Measurements from ENCODE around the gene DYNLRB1. TPM values are rescaled to one million over a fixed set of nuclear protein-coding genes. Genes with fewer than 3 reads are reported as not detected.
"Not testable (repeated sequence)": the region's sequence is repeated elsewhere in the genome, so short reads cannot be mapped to it uniquely, and the experiment has no call there.

The DYNLRB1 gene
- total RNA-seq, 1 experiment from 2014 or later: 142 TPM

DNA sequence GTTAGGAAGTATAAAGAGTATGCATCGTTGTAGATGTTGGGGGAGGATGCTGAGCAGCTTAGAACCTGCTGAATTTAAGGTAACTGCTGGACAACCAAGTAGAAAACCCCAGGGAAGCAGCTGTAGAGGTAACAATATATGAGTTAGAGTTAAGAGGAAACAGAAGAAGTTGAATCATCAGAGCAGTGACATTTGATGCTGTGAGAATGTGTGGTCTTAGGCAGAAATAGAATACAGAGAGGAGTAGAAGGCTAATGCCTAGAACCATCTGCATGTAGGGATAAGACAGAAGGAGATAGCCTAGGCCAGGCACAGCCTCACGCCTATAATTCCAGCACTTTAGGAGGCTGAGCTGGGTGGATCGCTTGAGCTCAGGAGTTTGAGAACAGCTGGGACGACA is 22.6 kb upstream of the DYNLRB1 start:
- Histone ChIP-seq H3K36me3 (ENCODE audit: insufficient read depth, low read length, poor library complexity, severe bottlenecking) (peaks cover 62% of the 10 kb centered on the region), H3K4me1 (ENCODE audit: insufficient read depth, low read length, poor library complexity, severe bottlenecking) (no peaks in the 10 kb centered on the region), H3K27me3 (replicated peaks; ENCODE audit: insufficient read depth, low read depth, low read length, poor library complexity) (no peaks in the 10 kb centered on the region), H3K9me3 (ENCODE audit: low read depth, low read length, poor library complexity, severe bottlenecking) (no peaks in the 10 kb centered on the region), H3K27ac (ENCODE audit: low read depth, low read length, poor library complexity, severe bottlenecking) (no peak overlapping the region), H3K4me3 (ENCODE audit: low read depth, low read length, poor library complexity, severe bottlenecking) (no peak overlapping the region)
- no TSS peak for BruUV-seq (replicated peaks)
- TF ChIP-seq, protein P1, sequence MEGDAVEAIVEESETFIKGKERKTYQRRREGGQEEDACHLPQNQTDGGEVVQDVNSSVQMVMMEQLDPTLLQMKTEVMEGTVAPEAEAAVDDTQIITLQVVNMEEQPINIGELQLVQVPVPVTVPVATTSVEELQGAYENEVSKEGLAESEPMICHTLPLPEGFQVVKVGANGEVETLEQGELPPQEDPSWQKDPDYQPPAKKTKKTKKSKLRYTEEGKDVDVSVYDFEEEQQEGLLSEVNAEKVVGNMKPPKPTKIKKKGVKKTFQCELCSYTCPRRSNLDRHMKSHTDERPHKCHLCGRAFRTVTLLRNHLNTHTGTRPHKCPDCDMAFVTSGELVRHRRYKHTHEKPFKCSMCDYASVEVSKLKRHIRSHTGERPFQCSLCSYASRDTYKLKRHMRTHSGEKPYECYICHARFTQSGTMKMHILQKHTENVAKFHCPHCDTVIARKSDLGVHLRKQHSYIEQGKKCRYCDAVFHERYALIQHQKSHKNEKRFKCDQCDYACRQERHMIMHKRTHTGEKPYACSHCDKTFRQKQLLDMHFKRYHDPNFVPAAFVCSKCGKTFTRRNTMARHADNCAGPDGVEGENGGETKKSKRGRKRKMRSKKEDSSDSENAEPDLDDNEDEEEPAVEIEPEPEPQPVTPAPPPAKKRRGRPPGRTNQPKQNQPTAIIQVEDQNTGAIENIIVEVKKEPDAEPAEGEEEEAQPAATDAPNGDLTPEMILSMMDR (conservative IDR thresholded peaks at IDR 0.05; ENCODE audit: low read depth, low read length): no peak
- TF ChIP-seq EZH2 (IDR thresholded peaks at IDR 0.05; ENCODE audit: borderline replicate concordance, low read depth, low read length, poor library complexity, severe bottlenecking): no peak
- no peak for DNase-seq (ENCODE audit: low spot score)
- POLR2A ChIA-PET (ENCODE audit: low non-redundant PET): no interaction called here
- CTCF ChIA-PET: no interaction called here
- intact Hi-C loops (cut with micrococcal nuclease; ENCODE audit: unreplicated experiment): no loop called here

GRCh38 chr20:34495307-34495706 is 20.9 kb upstream of the DYNLRB1 start:
- peaks cover under 1% of the 10 kb centered on the region for H3K9me3 ChIP-seq (ENCODE audit: low read depth, low read length, poor library complexity, severe bottlenecking)
- no peak for DNase-seq (ENCODE audit: low spot score)
- no peak overlapping the region for H3K4me3 ChIP-seq (ENCODE audit: low read depth, low read length, poor library complexity, severe bottlenecking)
- no peak for TF ChIP-seq EZH2 (IDR thresholded peaks at IDR 0.05; ENCODE audit: borderline replicate concordance, low read depth, low read length, poor library complexity, severe bottlenecking)
- TF ChIP-seq, protein P1 (conservative IDR thresholded peaks at IDR 0.05; ENCODE audit: low read depth, low read length): no peak
- H3K4me1 ChIP-seq (ENCODE audit: insufficient read depth, low read length, poor library complexity, severe bottlenecking): no peaks in the 10 kb centered on the region
- peaks cover 51% of the 10 kb centered on the region for H3K36me3 ChIP-seq (ENCODE audit: insufficient read depth, low read length, poor library complexity, severe bottlenecking)
- BruUV-seq (replicated peaks): no TSS peak
- intact Hi-C loops (cut with micrococcal nuclease; ENCODE audit: unreplicated experiment): no loop called here
- no peak overlapping the region for H3K27ac ChIP-seq (ENCODE audit: low read depth, low read length, poor library complexity, severe bottlenecking)
- H3K27me3 ChIP-seq (replicated peaks; ENCODE audit: insufficient read depth, low read depth, low read length, poor library complexity): no peaks in the 10 kb centered on the region
- CTCF ChIA-PET: no interaction called here
- POLR2A ChIA-PET (ENCODE audit: low non-redundant PET): no interaction called here

- no TSS peak for BruUV-seq (replicated peaks)
- H3K27ac ChIP-seq (ENCODE audit: low read depth, low read length, poor library complexity, severe bottlenecking): no peak overlapping the region
- H3K27me3 ChIP-seq (replicated peaks; ENCODE audit: insufficient read depth, low read depth, low read length, poor library complexity): no peaks in the 10 kb centered on the region
- ChIA-PET POLR2A (ENCODE audit: low non-redundant PET) (no interaction called here), CTCF (no interaction called here)
- H3K4me1 ChIP-seq (ENCODE audit: insufficient read depth, low read length, poor library complexity, severe bottlenecking): no peaks in the 10 kb centered on the region
- TF ChIP-seq, protein P1 (conservative IDR thresholded peaks at IDR 0.05; ENCODE audit: low read depth, low read length): no peak
- TF ChIP-seq EZH2 (IDR thresholded peaks at IDR 0.05; ENCODE audit: borderline replicate concordance, low read depth, low read length, poor library complexity, severe bottlenecking): no peak
- intact Hi-C loops (cut with micrococcal nuclease; ENCODE audit: unreplicated experiment): no loop called here
- no peak overlapping the region for H3K4me3 ChIP-seq (ENCODE audit: low read depth, low read length, poor library complexity, severe bottlenecking)
- H3K9me3 ChIP-seq (ENCODE audit: low read depth, low read length, poor library complexity, severe bottlenecking): peaks cover 6% of the 10 kb centered on the region
- peaks cover 51% of the 10 kb centered on the region for H3K36me3 ChIP-seq (ENCODE audit: insufficient read depth, low read length, poor library complexity, severe bottlenecking)
- DNase-seq (ENCODE audit: low spot score): no peak
These were observed 20.3 kb upstream of the DYNLRB1 start for GRCh38 chr20:34495916-34496315.

DNA sequence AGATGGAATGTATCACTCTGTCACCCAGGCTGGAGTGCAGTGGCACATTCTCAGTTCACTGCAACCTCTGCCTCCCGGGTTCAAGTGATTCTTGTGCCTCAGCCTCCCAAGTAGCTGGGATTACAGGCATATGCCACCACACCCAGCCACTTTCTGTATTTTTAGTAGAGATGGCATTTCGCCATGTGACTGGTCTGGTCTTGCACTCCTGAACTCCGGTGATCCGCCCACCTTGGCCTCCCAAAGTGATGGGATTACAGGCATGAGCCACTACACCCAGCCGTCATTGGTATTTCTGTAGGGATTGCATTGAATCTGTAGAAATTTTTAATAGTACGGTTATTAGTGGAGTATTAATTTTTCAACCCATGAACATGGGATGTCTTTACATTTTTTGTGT is 18.6 kb upstream of the DYNLRB1 start:
- H3K4me1 ChIP-seq (ENCODE audit: insufficient read depth, low read length, poor library complexity, severe bottlenecking); H3K27me3 ChIP-seq (replicated peaks; ENCODE audit: insufficient read depth, low read depth, low read length, poor library complexity); H3K9me3 ChIP-seq (ENCODE audit: low read depth, low read length, poor library complexity, severe bottlenecking); POLR2A ChIA-PET (ENCODE audit: low non-redundant PET); DNase-seq (ENCODE audit: low spot score); CTCF ChIA-PET; intact Hi-C loops (cut with micrococcal nuclease; ENCODE audit: unreplicated experiment); H3K27ac ChIP-seq (ENCODE audit: low read depth, low read length, poor library complexity, severe bottlenecking); BruUV-seq (replicated peaks); H3K4me3 ChIP-seq (ENCODE audit: low read depth, low read length, poor library complexity, severe bottlenecking): not testable (repeated sequence)
- H3K36me3 ChIP-seq (ENCODE audit: insufficient read depth, low read length, poor library complexity, severe bottlenecking): peaks cover 36% of the 10 kb centered on the region

Measured in A673 (cell line).